ENCODE data around the gene PLOD2. TPM values are rescaled to one million over a fixed set of nuclear protein-coding genes. Genes with fewer than 3 reads are reported as not detected.

Gene PLOD2
- total RNA-seq, 1 donor from 2014 or later = 124 TPM

- peak; percentile 42 for DNase-seq
These were observed 67.1 kb downstream of the PLOD2 start for GRCh38 chr3:146093896-146094295.

GRCh38 chr3:146092230-146092629 lies 68.8 kb downstream of the PLOD2 start:
- DNase-seq = peak; percentile 63

GRCh38 chr3:146091397-146091796 lies 69.6 kb downstream of the PLOD2 start:
- DNase-seq = no peak

GRCh38 chr3:146090521-146090920 lies 70.5 kb downstream of the PLOD2 start:
- DNase-seq = no peak

- no peak for DNase-seq
These were observed 72.1 kb downstream of the PLOD2 start for GRCh38 chr3:146088840-146089239.

- no peak for DNase-seq
These were observed 73.9 kb downstream of the PLOD2 start for GRCh38 chr3:146087116-146087515.

- DNase-seq = no peak
These were observed 74.8 kb downstream of the PLOD2 start for GRCh38 chr3:146086211-146086610.

GRCh38 chr3:146085678-146086077 lies 75.3 kb downstream of the PLOD2 start:
- no peak for DNase-seq

GRCh38 chr3:146080578-146080977 lies 80.4 kb downstream of the PLOD2 start:
- no peak for DNase-seq

- no peak for DNase-seq
These were observed 83.0 kb downstream of the PLOD2 start for GRCh38 chr3:146078031-146078430.

- no peak for DNase-seq
These were observed 83.8 kb downstream of the PLOD2 start for GRCh38 chr3:146077181-146077580.

GRCh38 chr3:146072824-146073223 lies 88.2 kb downstream of the PLOD2 start:
- DNase-seq = no peak

GRCh38 chr3:146072061-146072460 lies 88.9 kb downstream of the PLOD2 start:
- no peak for DNase-seq

- no peak for DNase-seq
These were observed 89.4 kb downstream of the PLOD2 start for GRCh38 chr3:146071632-146072031.

- no peak for DNase-seq
These were observed 93.9 kb downstream of the PLOD2 start for GRCh38 chr3:146067048-146067447.

- peak; percentile 89 for DNase-seq
These were observed 95.4 kb downstream of the PLOD2 start for GRCh38 chr3:146065573-146066006.

- no peak for DNase-seq
These were observed 102.7 kb downstream of the PLOD2 start for GRCh38 chr3:146058241-146058640.

GRCh38 chr3:146052791-146053310 lies 108.1 kb downstream of the PLOD2 start:
- DNase-seq = no peak

- DNase-seq = no peak
These were observed 108.8 kb downstream of the PLOD2 start for GRCh38 chr3:146052056-146052790.

- no peak for DNase-seq
These were observed 110.3 kb downstream of the PLOD2 start for GRCh38 chr3:146050691-146051090.

- no peak for DNase-seq
These were observed 113.5 kb downstream of the PLOD2 start for GRCh38 chr3:146047485-146047884.

GRCh38 chr3:146044046-146044445 lies 116.9 kb downstream of the PLOD2 start:
- peak; percentile 25 for DNase-seq

- no peak for DNase-seq
These were observed 120.4 kb downstream of the PLOD2 start for GRCh38 chr3:146040630-146041029.

- DNase-seq = no peak
These were observed 123.3 kb downstream of the PLOD2 start for GRCh38 chr3:146037697-146038096.

GRCh38 chr3:146036281-146036680 lies 124.7 kb downstream of the PLOD2 start:
- DNase-seq = no peak
